Stimulated activated CD4-positive, alpha-beta T cell treated with anti-CD3 and anti-CD28 coated beads, Interleukin-2, amount 100 ng/mL, for 4 hours (primary cell): ENCODE measurements around the gene LGALS8.

Source experiments
- DNase-seq: peaks from one replicate; pipeline ENCODE4 v3.0.0-alpha.2; 2020; ENCODE audit warnings: low read depth

The LGALS8 gene

GRCh38 chr1:236602171-236602570 lies 78.4 kb downstream of the LGALS8 start:
- no peak for DNase-seq
